ENCODE data around the gene LPP.

DNA sequence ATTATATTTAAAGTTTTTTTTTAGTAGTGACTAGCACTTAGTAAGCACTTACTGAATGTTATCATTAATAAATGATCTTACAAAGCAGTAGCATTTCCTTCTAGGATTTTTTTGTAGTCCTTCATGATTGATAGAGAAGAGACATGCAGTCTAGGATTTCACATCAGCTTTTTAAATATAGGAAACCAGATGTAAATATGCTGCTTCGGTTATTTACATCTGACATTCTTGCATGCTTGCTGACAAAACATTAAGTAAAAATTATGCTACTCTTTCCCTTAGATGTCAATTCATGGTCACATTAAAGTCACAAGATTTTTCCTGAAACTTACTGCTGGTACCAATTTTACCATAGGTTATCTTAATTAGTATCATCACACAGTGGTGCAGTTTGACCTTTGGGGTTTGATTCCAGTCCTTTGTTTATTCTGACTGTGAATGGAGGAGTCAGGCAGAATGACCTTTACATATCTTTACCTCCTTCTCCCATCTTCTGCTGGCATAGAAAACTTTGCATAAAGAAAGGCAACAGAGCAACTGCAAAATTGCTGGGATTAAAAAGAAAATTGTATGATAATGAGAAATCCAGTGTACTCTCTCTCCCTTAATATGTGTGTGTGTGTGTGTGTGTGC, 286.5 kb downstream of the LPP start:
- no peak for TF ChIP-seq FOXP2 (optimal IDR thresholded peaks at IDR 0.05; ENCODE audit: borderline replicate concordance, extremely low read depth, extremely low read length, insufficient read depth)
- TF ChIP-seq POLR2AphosphoS5 (IDR thresholded peaks at IDR 0.05; ENCODE audit: low read depth, low read length): no peak
- TF ChIP-seq, protein P1, sequence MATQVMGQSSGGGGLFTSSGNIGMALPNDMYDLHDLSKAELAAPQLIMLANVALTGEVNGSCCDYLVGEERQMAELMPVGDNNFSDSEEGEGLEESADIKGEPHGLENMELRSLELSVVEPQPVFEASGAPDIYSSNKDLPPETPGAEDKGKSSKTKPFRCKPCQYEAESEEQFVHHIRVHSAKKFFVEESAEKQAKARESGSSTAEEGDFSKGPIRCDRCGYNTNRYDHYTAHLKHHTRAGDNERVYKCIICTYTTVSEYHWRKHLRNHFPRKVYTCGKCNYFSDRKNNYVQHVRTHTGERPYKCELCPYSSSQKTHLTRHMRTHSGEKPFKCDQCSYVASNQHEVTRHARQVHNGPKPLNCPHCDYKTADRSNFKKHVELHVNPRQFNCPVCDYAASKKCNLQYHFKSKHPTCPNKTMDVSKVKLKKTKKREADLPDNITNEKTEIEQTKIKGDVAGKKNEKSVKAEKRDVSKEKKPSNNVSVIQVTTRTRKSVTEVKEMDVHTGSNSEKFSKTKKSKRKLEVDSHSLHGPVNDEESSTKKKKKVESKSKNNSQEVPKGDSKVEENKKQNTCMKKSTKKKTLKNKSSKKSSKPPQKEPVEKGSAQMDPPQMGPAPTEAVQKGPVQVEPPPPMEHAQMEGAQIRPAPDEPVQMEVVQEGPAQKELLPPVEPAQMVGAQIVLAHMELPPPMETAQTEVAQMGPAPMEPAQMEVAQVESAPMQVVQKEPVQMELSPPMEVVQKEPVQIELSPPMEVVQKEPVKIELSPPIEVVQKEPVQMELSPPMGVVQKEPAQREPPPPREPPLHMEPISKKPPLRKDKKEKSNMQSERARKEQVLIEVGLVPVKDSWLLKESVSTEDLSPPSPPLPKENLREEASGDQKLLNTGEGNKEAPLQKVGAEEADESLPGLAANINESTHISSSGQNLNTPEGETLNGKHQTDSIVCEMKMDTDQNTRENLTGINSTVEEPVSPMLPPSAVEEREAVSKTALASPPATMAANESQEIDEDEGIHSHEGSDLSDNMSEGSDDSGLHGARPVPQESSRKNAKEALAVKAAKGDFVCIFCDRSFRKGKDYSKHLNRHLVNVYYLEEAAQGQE (IDR thresholded peaks at IDR 0.05; ENCODE audit: insufficient read depth in 1 of 2, low read depth in 2 of 2, low read length in 2 of 2): no peak
- no peak for TF ChIP-seq TAF1 (IDR thresholded peaks at IDR 0.05; ENCODE audit: borderline replicate concordance, insufficient read depth, low read length)
- no peak for TF ChIP-seq SIN3A (IDR thresholded peaks at IDR 0.05; ENCODE audit: borderline replicate concordance, insufficient read depth, low read length)
